ENCODE measurements around the gene TCERG1L.

DNA sequence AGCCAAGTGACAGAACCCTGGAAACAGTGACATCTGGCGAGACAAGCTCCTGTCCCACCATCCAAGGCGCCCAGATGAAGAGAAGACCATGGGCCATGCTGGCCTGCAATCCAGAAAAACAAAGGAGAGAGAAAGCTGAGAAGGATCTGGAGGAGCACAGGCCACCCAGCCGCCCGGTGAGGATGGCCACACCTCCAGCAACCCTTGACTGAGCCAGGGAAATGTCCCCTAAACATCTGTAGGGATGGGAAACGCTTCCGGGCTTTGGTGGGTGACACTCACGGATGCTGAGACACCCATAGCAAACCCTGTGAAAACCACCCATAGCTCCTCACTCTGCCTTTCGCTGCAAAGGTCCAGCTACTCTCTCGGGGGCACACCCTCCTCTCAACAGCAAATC is 32.0 kb downstream of the TCERG1L start:
- TF ChIP-seq, protein P1, sequence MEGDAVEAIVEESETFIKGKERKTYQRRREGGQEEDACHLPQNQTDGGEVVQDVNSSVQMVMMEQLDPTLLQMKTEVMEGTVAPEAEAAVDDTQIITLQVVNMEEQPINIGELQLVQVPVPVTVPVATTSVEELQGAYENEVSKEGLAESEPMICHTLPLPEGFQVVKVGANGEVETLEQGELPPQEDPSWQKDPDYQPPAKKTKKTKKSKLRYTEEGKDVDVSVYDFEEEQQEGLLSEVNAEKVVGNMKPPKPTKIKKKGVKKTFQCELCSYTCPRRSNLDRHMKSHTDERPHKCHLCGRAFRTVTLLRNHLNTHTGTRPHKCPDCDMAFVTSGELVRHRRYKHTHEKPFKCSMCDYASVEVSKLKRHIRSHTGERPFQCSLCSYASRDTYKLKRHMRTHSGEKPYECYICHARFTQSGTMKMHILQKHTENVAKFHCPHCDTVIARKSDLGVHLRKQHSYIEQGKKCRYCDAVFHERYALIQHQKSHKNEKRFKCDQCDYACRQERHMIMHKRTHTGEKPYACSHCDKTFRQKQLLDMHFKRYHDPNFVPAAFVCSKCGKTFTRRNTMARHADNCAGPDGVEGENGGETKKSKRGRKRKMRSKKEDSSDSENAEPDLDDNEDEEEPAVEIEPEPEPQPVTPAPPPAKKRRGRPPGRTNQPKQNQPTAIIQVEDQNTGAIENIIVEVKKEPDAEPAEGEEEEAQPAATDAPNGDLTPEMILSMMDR (IDR thresholded peaks at IDR 0.05): no peak
- TF ChIP-seq POLR2AphosphoS5 (IDR thresholded peaks at IDR 0.05; ENCODE audit: insufficient read depth in 1 of 2, low read depth in 1 of 2): no peak
- TF ChIP-seq POLR2A (IDR thresholded peaks at IDR 0.05): no peak
